OCI-LY7 (cell line): ENCODE results near the gene ZDHHC22. TPM values are rescaled to one million over a fixed set of nuclear protein-coding genes. Genes with fewer than 3 reads are reported as not detected.
A peak's percentile ranks its signal among the peaks of the same experiment; 100 is the strongest.

Experiments used
- BruUV-seq: library from RNA; stranded (reverse); fragments of 400-500 nt; replicated peaks from 2 replicates; lab custom pipeline; 2021; lab: Mats Ljungman, UMichigan
- CTCF ChIA-PET: fragments of 300-600 bp; sonication (Branson Sonifier 250); formaldehyde crosslinking; loops from one replicate; lab custom pipeline; 2022; ENCODE audit warnings: antibody characterized with exemption; ENCODE audit not compliant: unreplicated experiment; lab: Charles Lee
- POLR2A ChIA-PET: fragments of 300-600 bp; sonication (Branson Sonifier 250); formaldehyde crosslinking; loops from one replicate; lab custom pipeline; 2022; ENCODE audit warnings: antibody characterized with exemption; lab: Charles Lee
- DNase-seq: peaks from one replicate; pipeline ENCODE4 v3.0.0-alpha.2; 2015; ENCODE audit warnings: low spot score
- H2AFZ ChIP-seq: fragments of 200-600 bp; sonication (generic), shearing (Covaris generic); 2 replicates; pipeline ENCODE4 v1.6.1; 2014; ENCODE audit warnings: mild to moderate bottlenecking, antibody characterized with exemption, low read length, moderate library complexity
- H3K27ac ChIP-seq: fragments of 200-600 bp; sonication (generic); 2 replicates; pipeline ENCODE4 v1.5.1; 2014; ENCODE audit warnings: mixed run types, low read depth, mild to moderate bottlenecking, moderate library complexity, low read length, inconsistent platforms; ENCODE audit not compliant: poor library complexity, severe bottlenecking
- H3K36me3 ChIP-seq: fragments of 200-600 bp; sonication (generic); 2 replicates; pipeline ENCODE4 v1.6.1; 2014; ENCODE audit warnings: mild to moderate bottlenecking, antibody characterized with exemption, low read length, moderate library complexity, mixed read lengths; ENCODE audit not compliant: insufficient read depth
- H3K4me1 ChIP-seq: fragments of 200-600 bp; sonication (generic); 2 replicates; pipeline ENCODE4 v1.5.1; 2014; ENCODE audit warnings: mild to moderate bottlenecking, low read length; ENCODE audit not compliant: insufficient read depth, poor library complexity, severe bottlenecking
- H3K4me2 ChIP-seq: fragments of 200-600 bp; sonication (generic); 2 replicates; pipeline ENCODE4 v1.6.1; 2014; ENCODE audit warnings: mild to moderate bottlenecking, low read length
- H3K4me3 ChIP-seq: fragments of 200-600 bp; sonication (generic); 2 replicates; pipeline ENCODE4 v1.5.1; 2014; ENCODE audit warnings: mild to moderate bottlenecking, low read depth, low read length; ENCODE audit not compliant: poor library complexity, severe bottlenecking
- H3K79me2 ChIP-seq: fragments of 200-600 bp; sonication (generic); 2 replicates; pipeline ENCODE4 v1.6.1; 2016; ENCODE audit warnings: low read depth, mild to moderate bottlenecking, low read length, moderate library complexity, mixed read lengths; ENCODE audit not compliant: insufficient read depth
- H3K9me2 ChIP-seq: fragments of 200-600 bp; sonication (generic); 2 replicates; pipeline ENCODE4 v1.6.1; 2016; ENCODE audit warnings: mild to moderate bottlenecking, low read length, mixed read lengths; ENCODE audit not compliant: insufficient read depth
- H3K9me3 ChIP-seq: fragments of 200-600 bp; sonication (generic); 2 replicates; pipeline ENCODE4 v1.6.1; 2014; ENCODE audit warnings: mild to moderate bottlenecking, mixed run types, low read length, mixed read lengths
- H4K20me1 ChIP-seq: fragments of 200-600 bp; sonication (generic); 2 replicates; pipeline ENCODE4 v1.6.1; 2014; ENCODE audit warnings: mild to moderate bottlenecking, antibody characterized with exemption, low read length, moderate library complexity, mixed read lengths; ENCODE audit not compliant: insufficient read depth
- EZH2phosphoT487 ChIP-seq: fragments of 200-600 bp; sonication (generic); IDR thresholded peaks from 2 replicates; pipeline ENCODE4 v1.6.1; 2018; ENCODE audit warnings: low read depth, borderline replicate concordance, mild to moderate bottlenecking, mixed run types, antibody characterized with exemption, low read length, moderate library complexity, mixed read lengths
- intact Hi-C: fragments of 100-400 bp; cut with micrococcal nuclease; formaldehyde crosslinking; loops from one replicate; pipeline ENCODE4 v1.10.0; 2022; ENCODE audit not compliant: unreplicated experiment
- total RNA-seq, 2 experiments: library from RNA; depleted of rRNA in 1 of 2; stranded (reverse); fragments of >200 nt in 1 of 2; shearing (Covaris generic) in 1 of 2; gene quantifications; 2 replicates each; pipeline ENCODE4 v1.2.3, GENCODE V29; 2014 to 2022
- TF ChIP-seq, protein P1 (sequence below): fragments of 200-600 bp; sonication (generic); conservative IDR thresholded peaks from 2 replicates; pipeline ENCODE4 v1.5.1; 2014; ENCODE audit warnings: mild to moderate bottlenecking, antibody characterized with exemption, low read length, moderate library complexity, mixed read lengths

ZDHHC22 gene
- total RNA-seq, 2 experiments from 2014 or later: not detected

DNA sequence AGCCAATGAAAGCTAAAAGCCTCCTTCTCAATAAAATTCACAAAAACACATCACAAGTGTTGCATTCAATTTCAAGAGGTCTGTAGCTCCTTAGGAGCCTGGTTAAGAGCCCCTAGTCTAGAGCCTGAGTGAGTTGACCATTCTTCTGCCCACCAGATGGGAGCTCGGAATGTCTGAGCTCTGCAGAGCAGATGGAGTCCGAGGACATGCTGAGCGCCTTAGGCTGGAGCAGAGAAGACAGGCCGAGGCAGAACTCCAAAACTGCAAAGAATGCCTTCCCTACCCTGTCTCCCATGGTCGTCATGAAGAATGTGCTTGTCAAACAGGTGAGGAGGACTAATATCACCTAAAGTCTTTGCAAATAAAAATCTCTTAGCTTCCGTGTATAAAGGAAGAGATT lies 31.9 kb downstream of the ZDHHC22 start:
- TF ChIP-seq, protein P1, sequence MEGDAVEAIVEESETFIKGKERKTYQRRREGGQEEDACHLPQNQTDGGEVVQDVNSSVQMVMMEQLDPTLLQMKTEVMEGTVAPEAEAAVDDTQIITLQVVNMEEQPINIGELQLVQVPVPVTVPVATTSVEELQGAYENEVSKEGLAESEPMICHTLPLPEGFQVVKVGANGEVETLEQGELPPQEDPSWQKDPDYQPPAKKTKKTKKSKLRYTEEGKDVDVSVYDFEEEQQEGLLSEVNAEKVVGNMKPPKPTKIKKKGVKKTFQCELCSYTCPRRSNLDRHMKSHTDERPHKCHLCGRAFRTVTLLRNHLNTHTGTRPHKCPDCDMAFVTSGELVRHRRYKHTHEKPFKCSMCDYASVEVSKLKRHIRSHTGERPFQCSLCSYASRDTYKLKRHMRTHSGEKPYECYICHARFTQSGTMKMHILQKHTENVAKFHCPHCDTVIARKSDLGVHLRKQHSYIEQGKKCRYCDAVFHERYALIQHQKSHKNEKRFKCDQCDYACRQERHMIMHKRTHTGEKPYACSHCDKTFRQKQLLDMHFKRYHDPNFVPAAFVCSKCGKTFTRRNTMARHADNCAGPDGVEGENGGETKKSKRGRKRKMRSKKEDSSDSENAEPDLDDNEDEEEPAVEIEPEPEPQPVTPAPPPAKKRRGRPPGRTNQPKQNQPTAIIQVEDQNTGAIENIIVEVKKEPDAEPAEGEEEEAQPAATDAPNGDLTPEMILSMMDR: no peak
- no peak for TF ChIP-seq EZH2phosphoT487
- no peaks in the 10 kb centered on the region for H4K20me1 ChIP-seq
- no peak overlapping the region for H3K27ac ChIP-seq
- no peak overlapping the region for H3K4me2 ChIP-seq
- no peaks in the 10 kb centered on the region for H3K9me3 ChIP-seq
- ChIA-PET CTCF (interaction anchor here (0.7 kb wide), 1 partner anchor 15 kb away, joined by 3 read pairs; no protein-coding TSS in a partner anchor), POLR2A (interaction anchor here (0.5 to 2.4 kb wide), 3 partner anchors 9 to 17 kb away, joined by 3 to 7 read pairs (median 3); no protein-coding TSS in a partner anchor)
- no TSS peak for BruUV-seq
- DNase-seq: no peak
- H3K4me3 ChIP-seq: no peak overlapping the region
- H3K9me2 ChIP-seq: no peaks in the 10 kb centered on the region
- no peaks in the 10 kb centered on the region for H3K4me1 ChIP-seq
- intact Hi-C loops: no loop called here
- H2AFZ ChIP-seq: no peak overlapping the region
- H3K36me3 ChIP-seq: peaks cover 89% of the 10 kb centered on the region
- H3K79me2 ChIP-seq: no peaks in the 10 kb centered on the region

- Histone ChIP-seq H3K79me2 (no peaks in the 10 kb centered on the region), H4K20me1 (no peaks in the 10 kb centered on the region), H3K36me3 (peaks cover 80% of the 10 kb centered on the region), H3K4me2 (no peak overlapping the region), H3K9me2 (no peaks in the 10 kb centered on the region), H3K9me3 (no peaks in the 10 kb centered on the region), H3K27ac (no peak overlapping the region), H2AFZ (no peak overlapping the region), H3K4me1 (no peaks in the 10 kb centered on the region), H3K4me3 (no peak overlapping the region)
- BruUV-seq: no TSS peak
- peak; percentile 30 for DNase-seq
- ChIA-PET POLR2A (interaction anchor here (0.6 to 1.4 kb wide), 4 partner anchors 10 to 414 kb away, joined by 3 to 4 read pairs (median 3); no protein-coding TSS in a partner anchor), CTCF (no interaction called here)
- no peak for TF ChIP-seq EZH2phosphoT487
- TF ChIP-seq, protein P1: peak; percentile 62
- intact Hi-C loops: no loop called here
These were observed 32.8 kb downstream of the ZDHHC22 start for GRCh38 chr14:77108753-77109152.

DNA sequence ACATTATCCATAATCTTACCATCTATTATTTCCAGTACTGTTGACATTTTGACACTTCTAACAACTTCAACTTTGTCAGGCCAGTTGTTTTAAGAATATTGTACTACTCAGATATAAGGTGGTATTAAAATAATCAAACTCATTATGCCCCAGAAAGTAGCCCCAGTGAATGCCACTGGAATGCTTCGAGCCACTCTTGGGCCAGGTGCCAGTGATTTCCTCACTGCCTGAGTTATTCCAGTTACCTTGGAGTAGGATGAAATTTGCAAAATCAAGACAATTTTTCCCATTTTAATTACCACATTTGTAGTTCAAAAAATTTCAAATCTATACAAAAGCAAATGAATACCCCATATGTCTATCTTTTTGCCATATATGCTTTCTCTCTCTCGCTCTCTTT lies 34.4 kb downstream of the ZDHHC22 start:
- POLR2A ChIA-PET: no interaction called here
- BruUV-seq: no TSS peak
- H3K4me1 ChIP-seq: peaks cover 3% of the 10 kb centered on the region
- H3K27ac ChIP-seq: no peak overlapping the region
- intact Hi-C loops: no loop called here
- no peaks in the 10 kb centered on the region for H4K20me1 ChIP-seq
- no peak overlapping the region for H3K4me2 ChIP-seq
- no peaks in the 10 kb centered on the region for H3K9me3 ChIP-seq
- DNase-seq: no peak
- TF ChIP-seq EZH2phosphoT487: no peak
- TF ChIP-seq, protein P1: no peak
- peaks cover 12% of the 10 kb centered on the region; the same call in 1 of the 2 replicates for H3K79me2 ChIP-seq
- CTCF ChIA-PET: no interaction called here
- no peak overlapping the region for H2AFZ ChIP-seq
- no peak overlapping the region for H3K4me3 ChIP-seq
- H3K36me3 ChIP-seq: peaks cover 75% of the 10 kb centered on the region
- no peaks in the 10 kb centered on the region for H3K9me2 ChIP-seq
